Islet of Langerhans (tissue), 1 donor: Measurements from ENCODE around the gene HOXA5.

ENCODE experiments used
- FAIRE-seq: peaks from one replicate; lab custom pipeline; 2011; peaks lifted over from hg19 to GRCh38; lab: Jason Lieb, UNC

The HOXA5 gene

GRCh38 chr7:27148031-27148755 is 4.7 kb upstream of the HOXA5 start:
- no peak for FAIRE-seq

- FAIRE-seq: no peak
Observed at GRCh38 chr7:27147199-27148030, 3.9 kb upstream of the HOXA5 start, which contains the start of gene HOXA6. TSS of gene HOXA6 (minus strand) at chr7:27147774. CDS start at chr7:27147749, 25 bp downstream.

- FAIRE-seq: no peak
Observed at GRCh38 chr7:27146491-27147198, 3.2 kb upstream of the HOXA5 start.

- FAIRE-seq: no peak
Observed at GRCh38 chr7:27145914-27146412, 2.5 kb upstream of the HOXA5 start.

- FAIRE-seq: no peak
Observed at GRCh38 chr7:27145165-27145913, 1.9 kb upstream of the HOXA5 start.

- no peak for FAIRE-seq
Observed at GRCh38 chr7:27144781-27145164, 1.3 kb upstream of the HOXA5 start.

GRCh38 chr7:27143950-27144780 is 684 bp upstream of the HOXA5 start:
- FAIRE-seq: no peak

GRCh38 chr7:27142580-27143022 is 880 bp downstream of the HOXA5 start:
- FAIRE-seq: no peak

GRCh38 chr7:27141923-27142579 is 1.4 kb downstream of the HOXA5 start:
- FAIRE-seq: no peak

GRCh38 chr7:27141137-27141922 is 2.2 kb downstream of the HOXA5 start:
- no peak for FAIRE-seq

GRCh38 chr7:27140126-27140857 is 3.2 kb downstream of the HOXA5 start:
- FAIRE-seq: no peak

- FAIRE-seq: no peak
Observed at GRCh38 chr7:27139334-27140125, 4.0 kb downstream of the HOXA5 start.

- FAIRE-seq: no peak
Observed at GRCh38 chr7:27138985-27139333, 4.5 kb downstream of the HOXA5 start.

- FAIRE-seq: no peak
Observed at GRCh38 chr7:27138472-27138871, 5.0 kb downstream of the HOXA5 start.

GRCh38 chr7:27137640-27138315 is 5.7 kb downstream of the HOXA5 start:
- no peak for FAIRE-seq

- FAIRE-seq: no peak
Observed at GRCh38 chr7:27134392-27134791, 9.1 kb downstream of the HOXA5 start.

GRCh38 chr7:27133409-27134231 is 9.9 kb downstream of the HOXA5 start:
- no peak for FAIRE-seq
